ENCODE data around the gene RAB11FIP4. TPM values are rescaled to one million over a fixed set of nuclear protein-coding genes. Genes with fewer than 3 reads are reported as not detected.
A peak's percentile ranks its signal among the peaks of the same experiment; 100 is the strongest.

Gene RAB11FIP4
- total and polyA plus RNA-seq, 2 of the 13 experiments (the other 11 are each of a cell fraction or from before 2014, with no cell fraction given): 28.0 to 89.3 TPM

DNA sequence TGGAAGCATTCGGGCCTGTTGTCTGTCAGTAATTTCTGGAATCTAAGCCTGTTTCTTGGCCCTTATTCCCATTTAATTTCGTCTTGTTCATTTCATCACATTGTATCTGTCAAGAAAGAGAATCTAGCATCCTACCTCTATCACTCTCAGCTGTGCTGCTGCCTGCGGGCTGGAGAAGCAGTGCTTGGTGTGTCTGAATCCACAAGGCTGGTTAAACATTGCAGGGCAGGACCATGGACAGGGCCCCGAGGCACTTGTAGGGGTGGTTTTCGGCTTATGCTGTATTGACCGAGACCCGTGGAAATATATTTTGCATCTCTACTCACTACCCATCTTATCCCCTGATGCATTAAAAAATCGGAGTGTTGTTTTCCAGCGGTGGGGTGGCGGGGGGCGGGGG is 3.1 kb downstream of the RAB11FIP4 start (continued):
- no peak for TF ChIP-seq RORA (CRISPR knock-in tag; IDR thresholded peaks at IDR 0.05)
- no peak for TF ChIP-seq ZNF720 (CRISPR knock-in tag; IDR thresholded peaks at IDR 0.05)
- no peak for TF ChIP-seq ZSCAN21 (CRISPR knock-in tag; IDR thresholded peaks at IDR 0.05; ENCODE audit: borderline replicate concordance)
- TF ChIP-seq, protein P1, sequence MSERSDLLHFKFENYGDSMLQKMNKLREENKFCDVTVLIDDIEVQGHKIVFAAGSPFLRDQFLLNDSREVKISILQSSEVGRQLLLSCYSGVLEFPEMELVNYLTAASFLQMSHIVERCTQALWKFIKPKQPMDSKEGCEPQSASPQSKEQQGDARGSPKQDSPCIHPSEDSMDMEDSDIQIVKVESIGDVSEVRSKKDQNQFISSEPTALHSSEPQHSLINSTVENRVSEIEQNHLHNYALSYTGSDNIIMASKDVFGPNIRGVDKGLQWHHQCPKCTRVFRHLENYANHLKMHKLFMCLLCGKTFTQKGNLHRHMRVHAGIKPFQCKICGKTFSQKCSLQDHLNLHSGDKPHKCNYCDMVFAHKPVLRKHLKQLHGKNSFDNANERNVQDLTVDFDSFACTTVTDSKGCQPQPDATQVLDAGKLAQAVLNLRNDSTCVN (CRISPR knock-in tag; IDR thresholded peaks at IDR 0.05; ENCODE audit: borderline replicate concordance): peak; percentile 80
- TF ChIP-seq REPIN1 (CRISPR knock-in tag; IDR thresholded peaks at IDR 0.05; ENCODE audit: borderline replicate concordance, low read depth): no peak
- TF ChIP-seq, protein P2, sequence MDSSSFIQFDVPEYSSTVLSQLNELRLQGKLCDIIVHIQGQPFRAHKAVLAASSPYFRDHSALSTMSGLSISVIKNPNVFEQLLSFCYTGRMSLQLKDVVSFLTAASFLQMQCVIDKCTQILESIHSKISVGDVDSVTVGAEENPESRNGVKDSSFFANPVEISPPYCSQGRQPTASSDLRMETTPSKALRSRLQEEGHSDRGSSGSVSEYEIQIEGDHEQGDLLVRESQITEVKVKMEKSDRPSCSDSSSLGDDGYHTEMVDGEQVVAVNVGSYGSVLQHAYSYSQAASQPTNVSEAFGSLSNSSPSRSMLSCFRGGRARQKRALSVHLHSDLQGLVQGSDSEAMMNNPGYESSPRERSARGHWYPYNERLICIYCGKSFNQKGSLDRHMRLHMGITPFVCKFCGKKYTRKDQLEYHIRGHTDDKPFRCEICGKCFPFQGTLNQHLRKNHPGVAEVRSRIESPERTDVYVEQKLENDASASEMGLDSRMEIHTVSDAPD (CRISPR knock-in tag; IDR thresholded peaks at IDR 0.05): no peak
- no peak for TF ChIP-seq ZNF235 (CRISPR knock-in tag; IDR thresholded peaks at IDR 0.05; ENCODE audit: borderline replicate concordance)
- TF ChIP-seq, protein P3, sequence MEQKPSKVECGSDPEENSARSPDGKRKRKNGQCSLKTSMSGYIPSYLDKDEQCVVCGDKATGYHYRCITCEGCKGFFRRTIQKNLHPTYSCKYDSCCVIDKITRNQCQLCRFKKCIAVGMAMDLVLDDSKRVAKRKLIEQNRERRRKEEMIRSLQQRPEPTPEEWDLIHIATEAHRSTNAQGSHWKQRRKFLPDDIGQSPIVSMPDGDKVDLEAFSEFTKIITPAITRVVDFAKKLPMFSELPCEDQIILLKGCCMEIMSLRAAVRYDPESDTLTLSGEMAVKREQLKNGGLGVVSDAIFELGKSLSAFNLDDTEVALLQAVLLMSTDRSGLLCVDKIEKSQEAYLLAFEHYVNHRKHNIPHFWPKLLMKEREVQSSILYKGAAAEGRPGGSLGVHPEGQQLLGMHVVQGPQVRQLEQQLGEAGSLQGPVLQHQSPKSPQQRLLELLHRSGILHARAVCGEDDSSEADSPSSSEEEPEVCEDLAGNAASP (CRISPR knock-in tag; IDR thresholded peaks at IDR 0.05; ENCODE audit: borderline replicate concordance): peak; percentile 65; the same call in 1 of the 2 replicates
- TF ChIP-seq, protein P4, sequence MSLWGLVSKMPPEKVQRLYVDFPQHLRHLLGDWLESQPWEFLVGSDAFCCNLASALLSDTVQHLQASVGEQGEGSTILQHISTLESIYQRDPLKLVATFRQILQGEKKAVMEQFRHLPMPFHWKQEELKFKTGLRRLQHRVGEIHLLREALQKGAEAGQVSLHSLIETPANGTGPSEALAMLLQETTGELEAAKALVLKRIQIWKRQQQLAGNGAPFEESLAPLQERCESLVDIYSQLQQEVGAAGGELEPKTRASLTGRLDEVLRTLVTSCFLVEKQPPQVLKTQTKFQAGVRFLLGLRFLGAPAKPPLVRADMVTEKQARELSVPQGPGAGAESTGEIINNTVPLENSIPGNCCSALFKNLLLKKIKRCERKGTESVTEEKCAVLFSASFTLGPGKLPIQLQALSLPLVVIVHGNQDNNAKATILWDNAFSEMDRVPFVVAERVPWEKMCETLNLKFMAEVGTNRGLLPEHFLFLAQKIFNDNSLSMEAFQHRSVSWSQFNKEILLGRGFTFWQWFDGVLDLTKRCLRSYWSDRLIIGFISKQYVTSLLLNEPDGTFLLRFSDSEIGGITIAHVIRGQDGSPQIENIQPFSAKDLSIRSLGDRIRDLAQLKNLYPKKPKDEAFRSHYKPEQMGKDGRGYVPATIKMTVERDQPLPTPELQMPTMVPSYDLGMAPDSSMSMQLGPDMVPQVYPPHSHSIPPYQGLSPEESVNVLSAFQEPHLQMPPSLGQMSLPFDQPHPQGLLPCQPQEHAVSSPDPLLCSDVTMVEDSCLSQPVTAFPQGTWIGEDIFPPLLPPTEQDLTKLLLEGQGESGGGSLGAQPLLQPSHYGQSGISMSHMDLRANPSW (CRISPR knock-in tag; IDR thresholded peaks at IDR 0.05; ENCODE audit: borderline replicate concordance): no peak
- TF ChIP-seq ZC3H4 (CRISPR knock-in tag; IDR thresholded peaks at IDR 0.05; ENCODE audit: borderline replicate concordance): no peak
- no peak for TF ChIP-seq GTF3A (CRISPR knock-in tag; conservative IDR thresholded peaks at IDR 0.05)
- TF ChIP-seq, protein P5, sequence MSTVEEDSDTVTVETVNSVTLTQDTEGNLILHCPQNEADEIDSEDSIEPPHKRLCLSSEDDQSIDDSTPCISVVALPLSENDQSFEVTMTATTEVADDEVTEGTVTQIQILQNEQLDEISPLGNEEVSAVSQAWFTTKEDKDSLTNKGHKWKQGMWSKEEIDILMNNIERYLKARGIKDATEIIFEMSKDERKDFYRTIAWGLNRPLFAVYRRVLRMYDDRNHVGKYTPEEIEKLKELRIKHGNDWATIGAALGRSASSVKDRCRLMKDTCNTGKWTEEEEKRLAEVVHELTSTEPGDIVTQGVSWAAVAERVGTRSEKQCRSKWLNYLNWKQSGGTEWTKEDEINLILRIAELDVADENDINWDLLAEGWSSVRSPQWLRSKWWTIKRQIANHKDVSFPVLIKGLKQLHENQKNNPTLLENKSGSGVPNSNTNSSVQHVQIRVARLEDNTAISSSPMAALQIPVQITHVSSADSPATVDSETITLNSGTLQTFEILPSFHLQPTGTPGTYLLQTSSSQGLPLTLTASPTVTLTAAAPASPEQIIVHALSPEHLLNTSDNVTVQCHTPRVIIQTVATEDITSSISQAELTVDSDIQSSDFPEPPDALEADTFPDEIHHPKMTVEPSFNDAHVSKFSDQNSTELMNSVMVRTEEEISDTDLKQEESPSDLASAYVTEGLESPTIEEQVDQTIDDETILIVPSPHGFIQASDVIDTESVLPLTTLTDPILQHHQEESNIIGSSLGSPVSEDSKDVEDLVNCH (CRISPR knock-in tag; IDR thresholded peaks at IDR 0.05): no peak
- TF ChIP-seq NFE2 (CRISPR knock-in tag; IDR thresholded peaks at IDR 0.05): no peak; the same call in 1 of the 2 replicates
- TF ChIP-seq, protein P6, sequence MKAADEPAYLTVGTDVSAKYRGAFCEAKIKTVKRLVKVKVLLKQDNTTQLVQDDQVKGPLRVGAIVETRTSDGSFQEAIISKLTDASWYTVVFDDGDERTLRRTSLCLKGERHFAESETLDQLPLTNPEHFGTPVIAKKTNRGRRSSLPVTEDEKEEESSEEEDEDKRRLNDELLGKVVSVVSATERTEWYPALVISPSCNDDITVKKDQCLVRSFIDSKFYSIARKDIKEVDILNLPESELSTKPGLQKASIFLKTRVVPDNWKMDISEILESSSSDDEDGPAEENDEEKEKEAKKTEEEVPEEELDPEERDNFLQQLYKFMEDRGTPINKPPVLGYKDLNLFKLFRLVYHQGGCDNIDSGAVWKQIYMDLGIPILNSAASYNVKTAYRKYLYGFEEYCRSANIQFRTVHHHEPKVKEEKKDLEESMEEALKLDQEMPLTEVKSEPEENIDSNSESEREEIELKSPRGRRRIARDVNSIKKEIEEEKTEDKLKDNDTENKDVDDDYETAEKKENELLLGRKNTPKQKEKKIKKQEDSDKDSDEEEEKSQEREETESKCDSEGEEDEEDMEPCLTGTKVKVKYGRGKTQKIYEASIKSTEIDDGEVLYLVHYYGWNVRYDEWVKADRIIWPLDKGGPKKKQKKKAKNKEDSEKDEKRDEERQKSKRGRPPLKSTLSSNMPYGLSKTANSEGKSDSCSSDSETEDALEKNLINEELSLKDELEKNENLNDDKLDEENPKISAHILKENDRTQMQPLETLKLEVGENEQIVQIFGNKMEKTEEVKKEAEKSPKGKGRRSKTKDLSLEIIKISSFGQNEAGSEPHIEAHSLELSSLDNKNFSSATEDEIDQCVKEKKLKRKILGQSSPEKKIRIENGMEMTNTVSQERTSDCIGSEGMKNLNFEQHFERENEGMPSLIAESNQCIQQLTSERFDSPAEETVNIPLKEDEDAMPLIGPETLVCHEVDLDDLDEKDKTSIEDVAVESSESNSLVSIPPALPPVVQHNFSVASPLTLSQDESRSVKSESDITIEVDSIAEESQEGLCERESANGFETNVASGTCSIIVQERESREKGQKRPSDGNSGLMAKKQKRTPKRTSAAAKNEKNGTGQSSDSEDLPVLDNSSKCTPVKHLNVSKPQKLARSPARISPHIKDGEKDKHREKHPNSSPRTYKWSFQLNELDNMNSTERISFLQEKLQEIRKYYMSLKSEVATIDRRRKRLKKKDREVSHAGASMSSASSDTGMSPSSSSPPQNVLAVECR (CRISPR knock-in tag; IDR thresholded peaks at IDR 0.05; ENCODE audit: borderline replicate concordance): no peak

Data from HepG2 (cell line).